H1 (cell line): ENCODE data around the gene FOXD2. TPM values are rescaled to one million over a fixed set of nuclear protein-coding genes. Genes with fewer than 3 reads are reported as not detected.

Experiments
- CHD2 ChIP-seq: IDR thresholded peaks from 2 replicates; pipeline ENCODE4 v1.6.1; 2012; ENCODE audit warnings: low read length, improper control_type of control experiment
- CTCF ChIP-seq, 3 experiments: IDR thresholded peaks; 1 replicate in 2 of 3; 2 replicates in 1 of 3; pipeline versions ENCODE4 v1.5.1 to v1.6.1; 2011; ENCODE audit warnings: low read length in 3 of 3, mild to moderate bottlenecking in 3 of 3, inconsistent platforms in 2 of 3, low read depth in 1 of 3, moderate library complexity in 1 of 3; ENCODE audit not compliant: insufficient read depth in 1 of 3; ENCODE audit errors: control extremely low read depth in 1 of 3
- JUND ChIP-seq: IDR thresholded peaks from 2 replicates; pipeline ENCODE4 v1.6.1; 2011; ENCODE audit warnings: mild to moderate bottlenecking, improper control_type of control experiment, low read length
- MAX ChIP-seq: IDR thresholded peaks from 2 replicates; pipeline ENCODE4 v1.6.1; 2012; ENCODE audit warnings: inconsistent platforms
- POLR2AphosphoS5 ChIP-seq: IDR thresholded peaks from 2 replicates; pipeline ENCODE4 v1.6.1; 2011; ENCODE audit warnings: low read depth, low read length
- RFX5 ChIP-seq: IDR thresholded peaks from 2 replicates; pipeline ENCODE4 v1.6.1; 2011; ENCODE audit warnings: low read depth, low read length, improper control_type of control experiment, borderline replicate concordance
- SUZ12 ChIP-seq: fragments of 200-600 bp; sonication (generic); IDR thresholded peaks from 2 replicates; pipeline ENCODE4 v1.6.1; 2012; ENCODE audit warnings: mild to moderate bottlenecking, inconsistent platforms, low read length, moderate library complexity, mixed read lengths
- polyA plus RNA-seq, 7 experiments: library from polyadenylated mRNA; depleted of rRNA in 3 of 7; stranded (reverse) in 5 of 7; unstranded in 2 of 7; fragments of >200 nt in 5 of 7; fragments of 200-250 nt in 2 of 7; gene quantifications; 1 replicate in 5 of 7; 2 replicates in 1 of 7; 4 replicates in 1 of 7; pipeline versions ENCODE4 v1.2.1 to v1.2.3, GENCODE V29; 2011 to 2013; ENCODE audit warnings: missing spikeins in 2 of 7, mixed read lengths in 2 of 7
- total RNA-seq: library from RNA; stranded (reverse); fragmentation: NEBNext Ultra II Directional; extraction: Animal tissue kit (Norgen Biotek cat#: 25700); gene quantifications from 2 replicates; pipeline ENCODE4 v1.2.1, GENCODE V29; 2021

The FOXD2 gene
- total and polyA plus RNA-seq, 2 of the 8 experiments (the other 6 are each of a cell fraction or from before 2014, with no cell fraction given): not detected

- TF ChIP-seq CTCF (IDR thresholded peaks at IDR 0.05; ENCODE audit: control extremely low read depth in 1 of 3, insufficient read depth in 1 of 3, low read depth in 1 of 3, low read length in 3 of 3): no peak
- TF ChIP-seq POLR2AphosphoS5: no peak
- TF ChIP-seq MAX: no peak
- TF ChIP-seq SUZ12: no peak
- no peak for TF ChIP-seq CHD2
- no peak for TF ChIP-seq JUND
- no peak for TF ChIP-seq RFX5
Measured at GRCh38 chr1:47487332-47487731, 49.5 kb downstream of the FOXD2 start (continued).
